MM.1S (cell line): Measurements from ENCODE around the gene SPINT1.

Source experiments
- DNase-seq: peaks from one replicate; pipeline ENCODE4 v3.0.0-alpha.2; 2015
- H2AFZ ChIP-seq: fragments of 300-600 bp; sonication (generic); 2 replicates; pipeline ENCODE4 v1.6.0; 2016; ENCODE audit warnings: antibody characterized with exemption, low read length
- H3F3A ChIP-seq: fragments of 300-600 bp; sonication (generic); 2 replicates; pipeline ENCODE4 v1.6.1; 2016; ENCODE audit warnings: mild to moderate bottlenecking, antibody characterized with exemption, low read length, moderate library complexity, mixed read lengths; ENCODE audit not compliant: insufficient read depth
- H3K27ac ChIP-seq: fragments of 300-600 bp; sonication (generic); 2 replicates; pipeline ENCODE4 v1.5.1; 2016; ENCODE audit warnings: mild to moderate bottlenecking, low read length
- H3K27me3 ChIP-seq: fragments of 300-600 bp; sonication (generic); replicated peaks from 2 replicates; pipeline ENCODE4 v1.6.0; 2016; ENCODE audit warnings: low read length; ENCODE audit not compliant: insufficient read depth
- H3K36me3 ChIP-seq: fragments of 300-600 bp; sonication (generic); replicated peaks from 2 replicates; pipeline ENCODE4 v1.6.1; 2016; ENCODE audit warnings: mild to moderate bottlenecking, low read length, mixed read lengths; ENCODE audit not compliant: insufficient read depth
- H3K4me1 ChIP-seq: fragments of 300-600 bp; sonication (generic); 2 replicates; pipeline ENCODE4 v1.6.1; 2016; ENCODE audit warnings: low read length, mixed read lengths
- H3K4me2 ChIP-seq: fragments of 300-600 bp; sonication (generic); 2 replicates; pipeline ENCODE4 v1.6.0; 2016; ENCODE audit warnings: low read depth, low read length
- H3K4me3 ChIP-seq: fragments of 300-600 bp; sonication (generic); 2 replicates; pipeline ENCODE4 v1.5.1; 2016; ENCODE audit warnings: low read length, mixed read lengths
- H3K79me2 ChIP-seq: fragments of 300-600 bp; sonication (generic); 2 replicates; pipeline ENCODE4 v1.6.1; 2016; ENCODE audit warnings: mixed run types, low read length, mixed read lengths
- H3K9ac ChIP-seq: fragments of 300-600 bp; sonication (generic); 2 replicates; pipeline ENCODE4 v1.6.1; 2016; ENCODE audit warnings: low read length, mixed read lengths
- H3K9me2 ChIP-seq: fragments of 300-600 bp; sonication (generic); replicated peaks from 2 replicates; pipeline ENCODE4 v1.6.1; 2016; ENCODE audit warnings: mild to moderate bottlenecking, low read length, mixed read lengths; ENCODE audit not compliant: insufficient read depth
- H3K9me3 ChIP-seq: fragments of 300-600 bp; sonication (generic); replicated peaks from 2 replicates; pipeline ENCODE4 v1.6.1; 2016; ENCODE audit warnings: mild to moderate bottlenecking, low read length, mixed read lengths; ENCODE audit not compliant: insufficient read depth
- H4K20me1 ChIP-seq: fragments of 300-600 bp; sonication (generic); 2 replicates; pipeline ENCODE4 v1.6.1; 2016; ENCODE audit warnings: mild to moderate bottlenecking, low read length, moderate library complexity, mixed read lengths; ENCODE audit not compliant: insufficient read depth
- EZH2 ChIP-seq: fragments of 300-600 bp; sonication (generic); optimal IDR thresholded peaks from 2 replicates; pipeline ENCODE3; 2017; ENCODE audit warnings: low read depth, mild to moderate bottlenecking, antibody characterized with exemption, low read length, mixed read lengths
- EZH2phosphoT487 ChIP-seq: fragments of 300-600 bp; sonication (generic); IDR thresholded peaks from 2 replicates; pipeline ENCODE4 v1.6.1; 2018; ENCODE audit warnings: antibody characterized with exemption, low read length
- TF ChIP-seq, protein P1 (sequence below): fragments of 300-600 bp; sonication (generic); IDR thresholded peaks from 2 replicates; pipeline ENCODE4 v1.5.1; 2016; ENCODE audit warnings: antibody characterized with exemption, low read length, mixed read lengths

SPINT1 gene

DNA sequence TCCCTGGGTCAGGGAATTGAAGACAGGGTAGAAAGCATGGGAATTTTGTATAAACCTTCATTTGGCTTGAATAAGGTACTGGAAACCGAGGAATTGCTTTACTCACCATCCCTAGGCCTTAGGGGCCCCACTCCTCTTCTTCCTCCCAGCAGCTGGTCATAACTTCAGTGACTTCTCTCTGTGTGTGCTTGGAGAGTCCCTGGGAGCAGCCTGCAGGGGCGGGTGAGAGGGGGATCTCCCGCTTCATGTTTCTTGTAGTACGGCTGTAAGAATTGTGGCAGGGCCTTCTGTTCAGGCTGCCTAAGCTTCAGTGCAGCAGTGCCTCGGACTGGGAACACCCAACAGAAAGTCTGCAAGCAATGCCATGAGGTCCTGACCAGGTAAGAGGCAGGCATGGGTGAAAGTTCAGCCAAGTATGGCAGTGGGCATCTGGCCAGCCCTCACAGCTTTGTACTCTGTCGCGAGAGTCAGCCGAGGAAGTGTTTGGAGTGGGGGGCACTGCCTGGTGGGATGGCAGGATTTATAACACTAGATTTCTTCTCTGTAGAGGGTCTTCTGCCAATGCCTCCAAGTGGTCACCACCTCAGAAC is 34.9 kb upstream of the SPINT1 start:
- no peak overlapping the region for H3K27ac ChIP-seq
- H3K4me2 ChIP-seq, result peak overlapping the region; percentile 84; the same call in 1 of the 2 replicates
- no peak overlapping the region for H2AFZ ChIP-seq
- H3K79me2 ChIP-seq, result peaks cover 26% of the 10 kb centered on the region
- TF ChIP-seq, protein P1, sequence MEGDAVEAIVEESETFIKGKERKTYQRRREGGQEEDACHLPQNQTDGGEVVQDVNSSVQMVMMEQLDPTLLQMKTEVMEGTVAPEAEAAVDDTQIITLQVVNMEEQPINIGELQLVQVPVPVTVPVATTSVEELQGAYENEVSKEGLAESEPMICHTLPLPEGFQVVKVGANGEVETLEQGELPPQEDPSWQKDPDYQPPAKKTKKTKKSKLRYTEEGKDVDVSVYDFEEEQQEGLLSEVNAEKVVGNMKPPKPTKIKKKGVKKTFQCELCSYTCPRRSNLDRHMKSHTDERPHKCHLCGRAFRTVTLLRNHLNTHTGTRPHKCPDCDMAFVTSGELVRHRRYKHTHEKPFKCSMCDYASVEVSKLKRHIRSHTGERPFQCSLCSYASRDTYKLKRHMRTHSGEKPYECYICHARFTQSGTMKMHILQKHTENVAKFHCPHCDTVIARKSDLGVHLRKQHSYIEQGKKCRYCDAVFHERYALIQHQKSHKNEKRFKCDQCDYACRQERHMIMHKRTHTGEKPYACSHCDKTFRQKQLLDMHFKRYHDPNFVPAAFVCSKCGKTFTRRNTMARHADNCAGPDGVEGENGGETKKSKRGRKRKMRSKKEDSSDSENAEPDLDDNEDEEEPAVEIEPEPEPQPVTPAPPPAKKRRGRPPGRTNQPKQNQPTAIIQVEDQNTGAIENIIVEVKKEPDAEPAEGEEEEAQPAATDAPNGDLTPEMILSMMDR, result no peak
- TF ChIP-seq EZH2phosphoT487, result no peak
- TF ChIP-seq EZH2, result no peak
- H3K4me1 ChIP-seq, result 0 out of 2 replicates have a peak, but pooled peaks cover 6% of the 10 kb centered on the region
- DNase-seq, result no peak
- H4K20me1 ChIP-seq, result no peaks in the 10 kb centered on the region
- no peak overlapping the region for H3K4me3 ChIP-seq
- no peaks in the 10 kb centered on the region for H3K27me3 ChIP-seq
- H3K9me3 ChIP-seq, result no peaks in the 10 kb centered on the region
- peaks cover 4% of the 10 kb centered on the region; the same call in 1 of the 2 replicates for H3F3A ChIP-seq
- no peaks in the 10 kb centered on the region for H3K36me3 ChIP-seq
- no peak overlapping the region for H3K9ac ChIP-seq
- H3K9me2 ChIP-seq, result no peaks in the 10 kb centered on the region

DNA sequence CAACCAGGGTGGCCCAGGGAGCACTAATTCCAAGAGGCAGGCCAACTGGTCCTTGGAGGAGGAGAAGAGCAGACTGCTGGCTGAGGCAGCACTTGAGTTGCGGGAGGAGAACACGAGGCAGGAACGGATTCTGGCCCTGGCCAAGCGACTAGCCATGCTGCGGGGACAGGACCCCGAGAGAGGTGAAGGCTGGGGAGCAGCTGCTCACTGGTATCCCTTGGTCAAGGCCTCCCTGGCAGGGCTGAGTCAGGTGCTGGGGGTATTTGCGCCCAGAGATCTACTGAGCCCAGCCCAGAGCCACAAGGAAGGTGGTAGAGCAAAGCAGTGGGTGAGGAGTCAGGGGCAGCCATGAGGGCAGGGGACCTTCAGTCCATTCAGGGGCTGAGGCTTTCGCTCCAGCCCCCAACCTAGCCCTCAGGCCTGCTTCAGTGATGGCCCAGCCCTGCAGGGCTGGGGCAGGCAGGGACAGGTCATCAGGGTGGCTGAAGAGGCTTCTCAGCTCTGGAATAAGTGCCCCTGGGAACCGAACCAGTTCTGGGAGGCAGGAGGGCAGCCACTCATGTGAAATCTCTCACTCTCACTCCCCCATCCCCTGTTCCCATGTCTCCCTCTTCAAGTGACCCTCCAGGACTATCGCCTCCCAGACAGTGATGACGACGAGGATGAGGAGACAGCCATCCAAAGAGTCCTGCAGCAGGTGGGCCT is 31.0 kb upstream of the SPINT1 start:
- no peaks in the 10 kb centered on the region for H3K36me3 ChIP-seq
- H3K79me2 ChIP-seq, result peaks cover 15% of the 10 kb centered on the region
- H4K20me1 ChIP-seq, result no peaks in the 10 kb centered on the region
- H3K9me3 ChIP-seq, result no peaks in the 10 kb centered on the region
- no peaks in the 10 kb centered on the region for H3K27me3 ChIP-seq
- no peak overlapping the region for H2AFZ ChIP-seq
- no peak for DNase-seq
- no peaks in the 10 kb centered on the region for H3F3A ChIP-seq
- H3K4me3 ChIP-seq, result no peak overlapping the region
- H3K9me2 ChIP-seq, result no peaks in the 10 kb centered on the region
- TF ChIP-seq, protein P1, result no peak
- TF ChIP-seq EZH2phosphoT487, result no peak
- H3K9ac ChIP-seq, result no peak overlapping the region
- no peak overlapping the region for H3K4me2 ChIP-seq
- 0 out of 2 replicates have a peak, but pooled peaks cover 6% of the 10 kb centered on the region for H3K4me1 ChIP-seq
- no peak overlapping the region for H3K27ac ChIP-seq

DNA sequence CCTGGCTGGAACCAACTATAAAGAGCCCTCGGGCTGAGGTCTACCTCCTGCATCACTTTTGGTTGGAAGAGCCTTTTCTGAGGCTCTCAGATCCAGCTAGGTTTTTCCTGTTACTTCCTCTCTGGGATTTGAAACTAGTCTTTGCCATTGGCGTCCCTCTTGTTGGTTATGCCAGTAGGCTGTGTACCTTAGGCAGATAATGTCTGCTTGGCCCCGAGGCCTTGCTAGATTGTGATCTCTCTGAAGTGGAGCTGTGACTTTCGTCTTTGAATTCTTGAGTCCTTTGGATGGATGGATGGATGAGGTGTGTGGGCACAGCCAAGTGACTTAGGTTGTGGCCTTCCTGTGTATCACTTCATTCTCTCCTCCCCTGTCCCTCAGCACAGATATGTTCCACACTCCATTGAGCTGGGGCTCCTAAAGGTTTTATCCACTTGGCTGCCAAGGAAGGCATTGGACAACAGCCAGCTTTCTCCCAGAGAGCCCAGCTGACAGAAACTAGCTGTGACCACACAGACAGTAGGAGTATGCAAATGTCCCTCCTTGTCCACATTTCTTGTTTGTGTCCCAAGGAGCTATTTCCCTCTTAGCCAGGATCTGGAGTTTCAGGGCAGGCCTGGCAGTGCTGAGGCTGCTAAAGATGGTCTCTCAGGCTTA is 28.7 kb upstream of the SPINT1 start:
- Histone ChIP-seq H3K4me1 (no peaks in the 10 kb centered on the region), H3K27me3 (no peaks in the 10 kb centered on the region), H3K79me2 (no peaks in the 10 kb centered on the region), H3K9me3 (no peaks in the 10 kb centered on the region), H3K4me2 (no peak overlapping the region), H3K4me3 (no peak overlapping the region), H3F3A (no peaks in the 10 kb centered on the region), H3K9ac (no peak overlapping the region), H3K36me3 (no peaks in the 10 kb centered on the region), H2AFZ (no peak overlapping the region), H3K27ac (no peak overlapping the region), H3K9me2 (no peaks in the 10 kb centered on the region), H4K20me1 (no peaks in the 10 kb centered on the region)
- no peak for DNase-seq
- TF ChIP-seq EZH2, result no peak
- TF ChIP-seq, protein P1, result no peak
- TF ChIP-seq EZH2phosphoT487, result no peak
